GM12892 (cell line): Measurements from ENCODE around the gene HBEGF.

Experiments
- POLR2A ChIP-seq: IDR thresholded peaks from 2 replicates; pipeline ENCODE4 v1.6.1; 2011; ENCODE audit warnings: low read depth, low read length, control low read depth
- POLR2AphosphoS5 ChIP-seq: IDR thresholded peaks from 2 replicates; pipeline ENCODE4 v1.6.1; 2011; ENCODE audit warnings: low read depth, low read length, control low read depth
- TAF1 ChIP-seq: IDR thresholded peaks from 2 replicates; pipeline ENCODE4 v1.6.1; 2011; ENCODE audit warnings: low read depth, mild to moderate bottlenecking, control low read depth, low read length, borderline replicate concordance

DNA sequence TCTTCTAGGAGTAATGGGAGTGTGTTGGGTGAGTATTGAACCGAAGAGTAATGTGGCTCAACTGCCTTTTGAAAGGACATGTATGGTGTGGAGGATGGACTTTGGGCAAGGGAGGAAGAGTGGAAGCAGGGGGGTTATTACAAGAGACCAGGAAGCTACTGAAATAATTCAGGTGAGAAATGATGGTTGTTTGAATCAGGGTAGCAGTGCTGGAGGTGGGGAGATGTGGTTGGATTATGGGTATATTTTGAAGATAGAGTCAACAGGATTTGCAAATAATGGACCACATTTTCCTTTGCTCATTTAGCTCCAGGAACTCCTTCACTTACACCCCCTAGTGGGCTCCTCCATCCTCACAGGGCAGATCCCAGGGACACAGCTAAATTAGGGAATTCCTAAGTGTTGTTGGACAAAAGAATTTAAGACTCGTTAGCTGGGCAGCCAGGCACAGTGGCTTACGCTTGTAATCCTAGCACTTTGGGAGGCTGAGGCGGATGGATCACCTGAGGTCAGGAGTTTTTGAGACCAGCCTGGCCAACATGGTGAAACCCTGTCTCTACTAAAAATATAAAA, 12.4 kb upstream of the HBEGF start:
- TF ChIP-seq POLR2A = no peak
- TF ChIP-seq TAF1 = no peak
- TF ChIP-seq POLR2AphosphoS5 = no peak
